HG02973 (cell line): ENCODE data around the gene C1orf50.
A peak's percentile ranks its signal among the peaks of the same experiment; 100 is the strongest.
"Not testable (repeated sequence)": the region's sequence is repeated elsewhere in the genome, so short reads cannot be mapped to it uniquely, and the experiment has no call there.

ENCODE experiments used
- ATAC-seq: cut with Tn5 transposase; IDR thresholded peaks from one replicate; pipeline ENCODE4 v1.9.1; 2021; ENCODE audit warnings: moderate library complexity; ENCODE audit not compliant: unreplicated experiment

C1orf50 gene

GRCh38 chr1:42766741-42767509, at the start of gene C1orf50, which contains the start of gene P3H1:
TSS of gene C1orf50 (plus strand) at chr1:42767249. CDS start at chr1:42767312, 63 bp downstream.
TSS of gene P3H1 (minus strand) at chr1:42767028. CDS start at chr1:42766971, 57 bp downstream.
- ATAC-seq, result peak; percentile 81

GRCh38 chr1:42720868-42721267, 46.2 kb upstream of the C1orf50 start:
- no peak for ATAC-seq

DNA sequence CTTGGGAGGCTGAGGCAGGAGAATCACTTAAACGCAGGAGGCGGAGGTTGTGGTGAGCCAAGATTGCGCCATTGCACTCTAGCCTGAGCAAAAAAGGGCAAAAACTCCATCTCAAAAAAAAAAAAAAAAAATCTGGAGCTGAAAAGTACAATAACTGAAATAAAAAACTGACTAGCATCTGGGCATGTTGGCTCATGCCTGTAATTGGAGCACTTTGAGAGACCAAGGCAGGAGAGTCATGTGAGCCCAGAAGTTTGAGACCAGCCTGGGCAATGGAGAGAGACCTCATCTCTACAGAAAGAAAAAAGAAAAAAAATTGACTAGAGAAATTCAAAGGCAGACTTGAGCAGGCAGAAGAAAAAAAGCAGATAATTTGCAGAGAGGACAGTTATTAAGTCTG, 45.1 kb upstream of the C1orf50 start:
- no peak for ATAC-seq

GRCh38 chr1:42722403-42722802, 44.6 kb upstream of the C1orf50 start:
- ATAC-seq, result not testable (repeated sequence)

- no peak for ATAC-seq
Observed at GRCh38 chr1:42723511-42723910, 43.5 kb upstream of the C1orf50 start.

DNA sequence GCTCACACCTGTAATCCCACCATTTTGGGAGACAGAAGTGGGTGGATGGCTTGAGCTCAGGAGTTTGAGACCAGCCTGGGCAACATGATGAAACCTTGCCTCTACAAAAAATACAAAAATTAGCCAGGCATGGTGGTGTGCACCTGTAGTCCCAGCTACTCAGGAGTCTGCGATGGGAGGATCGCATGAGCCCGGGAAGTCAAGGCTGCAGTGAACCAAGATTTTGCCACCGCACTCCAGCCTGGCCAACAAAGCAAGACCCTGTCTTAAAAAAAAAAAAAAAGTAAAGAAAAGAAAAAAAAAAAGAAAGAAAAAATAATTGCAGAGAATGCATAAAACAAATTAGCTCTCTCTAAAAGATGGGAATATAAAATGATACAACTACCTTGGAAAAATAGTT, 41.2 kb upstream of the C1orf50 start:
- ATAC-seq, result not testable (repeated sequence)

DNA sequence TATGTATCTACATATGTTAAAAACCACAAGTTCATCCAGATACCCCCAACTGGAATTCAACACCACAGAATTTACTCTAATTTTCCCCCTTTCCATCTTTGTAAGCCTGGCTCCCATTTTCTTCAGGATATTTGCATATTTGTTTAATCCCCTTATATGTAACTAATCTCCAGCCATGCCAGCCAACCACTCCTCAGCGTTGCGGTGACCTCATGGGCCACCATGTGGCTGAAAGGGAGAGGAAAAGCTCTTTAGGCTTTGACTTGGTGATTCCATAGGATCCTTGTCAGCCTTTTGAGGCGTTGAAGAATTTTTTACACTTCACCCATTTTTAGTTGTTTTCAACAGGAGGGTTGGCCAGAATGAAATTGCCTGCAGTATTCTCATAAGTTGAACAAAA, 37.0 kb upstream of the C1orf50 start:
- ATAC-seq, result no peak

DNA sequence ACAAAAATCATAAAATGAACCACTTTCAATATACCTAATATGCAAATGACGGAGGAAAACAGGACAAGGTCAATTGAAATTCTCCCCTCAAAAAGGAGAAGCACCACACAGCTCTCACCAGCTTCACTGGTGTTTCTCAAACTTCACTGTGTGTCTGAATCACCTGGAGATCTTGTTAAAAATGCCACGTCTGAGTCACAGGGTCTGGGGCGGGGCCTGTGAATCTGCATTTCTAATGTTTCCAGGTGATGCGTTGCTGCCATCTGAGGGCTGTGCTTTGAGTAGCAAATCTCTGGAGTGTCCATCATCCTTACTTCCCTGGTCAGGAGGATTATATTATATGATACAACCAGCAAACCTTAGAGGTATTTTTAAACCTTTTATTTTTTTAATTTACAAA, 36.1 kb upstream of the C1orf50 start:
- no peak for ATAC-seq

DNA sequence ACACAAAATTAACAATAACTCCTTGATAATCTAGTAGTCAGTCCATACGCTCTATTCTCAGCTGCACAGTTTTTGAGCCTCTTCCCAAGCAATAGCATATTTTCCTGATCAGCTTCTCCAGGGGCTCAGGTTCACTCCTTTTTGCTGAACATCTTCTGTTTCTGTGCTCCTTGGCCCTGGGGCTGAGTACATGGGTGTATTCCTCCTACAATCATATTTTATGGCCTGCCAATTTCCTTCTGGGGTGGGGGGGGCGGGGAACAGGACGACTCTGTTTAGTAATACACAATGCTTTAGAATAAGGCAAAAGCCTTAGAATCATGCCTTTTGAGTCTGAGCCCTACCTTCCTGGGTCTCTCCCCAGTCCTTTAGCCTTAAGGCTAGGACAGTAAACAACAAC, 35.5 kb upstream of the C1orf50 start:
- ATAC-seq, result no peak

GRCh38 chr1:42732126-42732680, 34.8 kb upstream of the C1orf50 start:
- no peak for ATAC-seq

DNA sequence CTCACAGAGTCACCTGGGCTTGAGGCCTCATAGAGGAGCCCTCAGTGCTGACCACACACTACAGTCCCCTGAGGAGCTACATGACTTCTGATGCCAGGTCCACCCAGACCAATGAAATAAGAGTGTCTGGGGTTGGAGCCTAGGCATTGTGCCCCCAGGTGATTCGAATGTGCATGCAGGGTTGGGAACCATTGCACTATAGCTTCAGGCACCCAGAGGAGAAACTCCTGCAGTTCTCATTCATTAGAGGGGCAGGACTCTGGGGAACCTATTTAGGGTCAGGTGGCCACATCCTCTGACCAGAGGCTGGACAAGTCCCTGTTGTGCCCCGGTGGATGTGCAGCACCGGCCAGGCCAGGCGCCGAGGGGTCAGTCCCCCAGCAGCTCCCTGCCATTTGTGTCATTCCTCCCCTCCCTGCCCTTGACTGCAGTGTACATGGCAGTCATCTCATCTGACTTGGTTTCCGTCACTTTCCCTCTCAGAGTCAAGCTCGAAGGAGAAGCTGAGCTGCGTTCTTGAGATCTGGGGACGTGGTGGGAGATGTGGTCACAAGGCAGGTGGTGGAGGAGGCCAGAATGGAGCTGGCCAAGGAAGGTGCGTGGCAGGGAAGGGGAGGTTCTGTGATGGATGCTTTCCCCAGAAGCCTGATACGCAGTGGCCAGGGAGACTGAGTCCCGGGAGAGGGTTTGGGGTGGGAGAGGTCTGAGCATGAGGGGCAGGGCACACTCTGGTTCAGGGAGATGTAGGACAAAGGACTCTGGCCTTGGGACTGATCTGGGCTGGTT, 33.4 kb upstream of the C1orf50 start:
- no peak for ATAC-seq

DNA sequence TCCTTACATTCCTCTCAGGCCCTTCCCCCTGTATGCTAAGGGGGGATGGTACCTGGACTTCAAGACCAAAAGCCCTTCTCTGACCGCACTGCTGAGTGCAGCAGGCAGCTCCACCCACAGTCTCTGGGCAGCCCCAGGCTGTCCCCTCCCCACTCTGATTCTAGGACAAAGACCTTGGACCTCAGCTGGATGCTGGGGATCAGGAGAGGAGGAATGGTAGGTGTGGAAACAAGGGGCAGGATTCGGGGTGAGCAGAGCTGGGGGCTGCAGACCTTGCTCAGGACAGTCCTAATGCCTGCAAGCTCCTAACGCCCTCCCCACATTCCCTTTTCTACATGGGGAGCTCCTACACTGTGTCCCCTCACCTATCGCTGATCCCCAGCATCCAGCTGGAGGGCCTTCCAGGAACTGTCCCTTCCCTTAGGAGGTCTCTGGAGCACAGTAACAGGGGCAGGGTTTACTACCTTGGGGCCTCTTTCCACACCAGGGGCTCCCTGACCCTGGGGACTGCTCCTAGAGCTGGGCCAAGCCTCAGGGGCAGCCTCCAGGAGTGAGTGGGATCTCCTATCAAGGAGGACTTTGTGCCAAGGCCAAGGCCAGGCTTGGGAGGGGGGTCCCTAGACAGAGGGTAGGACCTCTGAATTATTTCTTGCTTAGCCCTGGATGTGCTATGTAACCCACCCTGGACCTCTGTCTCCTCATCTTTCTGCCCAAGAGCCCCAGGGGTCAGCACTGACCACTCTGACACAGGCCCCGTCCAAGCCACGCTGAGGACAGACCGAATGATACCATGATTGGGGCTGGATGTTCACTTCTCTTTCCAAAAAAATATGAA, 32.6 kb upstream of the C1orf50 start:
- no peak for ATAC-seq

DNA sequence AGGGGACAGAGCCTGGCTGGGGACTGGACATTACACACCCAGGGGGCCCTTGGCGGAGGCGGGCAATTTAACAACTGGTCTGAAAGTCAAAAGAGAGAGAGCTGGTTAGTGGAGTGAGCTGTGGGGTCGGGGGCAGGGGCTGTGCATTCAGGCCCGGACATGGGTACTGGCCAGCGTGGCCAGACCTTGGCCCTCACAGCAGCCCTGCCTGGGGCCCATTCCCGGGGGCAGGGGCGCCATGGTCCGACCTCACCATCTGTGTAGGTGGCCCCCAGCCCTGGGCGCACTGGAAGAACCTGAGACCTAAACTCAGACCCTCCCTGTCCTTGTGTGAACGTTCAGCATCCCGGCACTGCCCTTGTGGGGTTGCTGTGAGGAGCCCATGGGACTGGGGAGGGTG, 32.0 kb upstream of the C1orf50 start:
- no peak for ATAC-seq

GRCh38 chr1:42735477-42736105, 31.5 kb upstream of the C1orf50 start:
- ATAC-seq, result no peak

GRCh38 chr1:42736152-42736551, 30.9 kb upstream of the C1orf50 start:
- no peak for ATAC-seq

DNA sequence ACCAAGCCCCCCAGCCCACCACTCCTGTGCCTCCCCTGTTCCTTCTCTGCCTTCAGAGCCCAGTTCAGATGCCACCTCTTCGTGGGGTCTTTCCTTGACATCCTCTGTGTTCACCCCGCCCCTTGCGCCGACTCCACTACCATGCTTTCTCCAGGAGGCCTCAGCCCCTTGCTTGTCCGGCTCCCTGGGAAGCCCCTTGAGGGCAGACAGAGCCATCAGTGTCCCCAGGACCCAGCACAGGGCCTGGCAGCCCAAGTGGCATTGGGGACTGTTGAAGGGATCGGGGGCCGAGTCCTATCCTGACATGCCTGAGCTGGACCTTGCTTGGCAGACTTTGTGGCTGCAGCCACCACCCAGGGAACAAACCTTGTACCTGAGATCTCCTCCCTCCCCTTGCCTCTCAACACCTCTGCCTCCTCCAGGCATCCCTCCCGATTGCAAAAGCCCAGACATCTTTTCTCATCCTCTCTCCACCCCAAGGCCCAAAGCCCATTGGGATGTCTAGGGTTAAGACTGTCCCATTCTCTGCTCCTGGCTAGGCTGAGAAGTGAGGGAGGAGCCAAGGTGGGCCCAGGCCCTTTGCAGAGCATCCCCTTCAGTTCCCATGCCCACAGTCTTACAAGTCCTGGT, 30.4 kb upstream of the C1orf50 start:
- no peak for ATAC-seq

- no peak for ATAC-seq
Observed at GRCh38 chr1:42737257-42737656, 29.8 kb upstream of the C1orf50 start.

DNA sequence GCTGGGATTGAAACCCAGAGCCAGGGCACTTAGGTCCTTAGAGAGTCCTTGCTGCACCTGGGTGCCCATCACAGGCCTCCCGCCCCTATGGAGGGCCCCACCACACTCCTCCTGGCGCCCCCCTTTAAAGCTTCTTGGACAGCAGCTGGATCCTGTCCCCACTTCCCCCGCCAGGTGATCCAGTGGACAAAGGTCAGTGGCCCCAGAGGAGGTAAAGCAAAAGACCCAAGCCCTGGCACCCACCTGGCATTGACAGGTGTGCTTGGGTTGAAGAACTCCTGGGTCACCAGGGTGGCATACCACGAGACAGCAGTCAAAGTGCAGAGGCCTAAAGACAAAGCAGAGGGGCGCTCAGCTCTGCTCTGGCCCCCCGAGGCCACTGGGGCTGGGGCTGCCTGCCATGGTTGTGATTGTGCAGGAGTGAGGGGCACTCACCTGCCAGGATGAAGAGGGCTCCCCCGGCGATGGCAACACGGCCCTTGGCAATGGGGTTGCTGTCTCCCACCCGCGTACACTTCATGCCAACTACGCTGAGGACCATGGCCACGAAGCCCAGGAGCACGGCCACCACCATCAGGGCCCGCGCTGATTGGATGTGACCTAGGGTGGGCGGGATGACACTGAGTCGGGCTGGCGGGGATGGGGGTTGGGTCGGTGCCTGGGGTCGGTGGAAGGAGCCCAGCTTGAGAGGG, 28.9 kb upstream of the C1orf50 start:
- ATAC-seq, result no peak

GRCh38 chr1:42738678-42739226, 28.3 kb upstream of the C1orf50 start:
- ATAC-seq, result no peak
